Stimulated activated CD4-positive, alpha-beta T cell treated with anti-CD3 and anti-CD28 coated beads, Interleukin-2, amount 100 ng/mL, for 24 hours (primary cell): ENCODE data around the gene HTRA1.

Experiments used
- DNase-seq, 2 donors: peaks; one replicate each; pipeline ENCODE4 v3.0.0-alpha.2; 2020

Gene HTRA1

GRCh38 chr10:122497241-122497640, 35.9 kb downstream of the HTRA1 start:
- no peak for DNase-seq

- DNase-seq, result no peak
Measured at GRCh38 chr10:122498521-122498920, 37.2 kb downstream of the HTRA1 start.

- DNase-seq, result no peak
Measured at GRCh38 chr10:122499012-122499411, 37.7 kb downstream of the HTRA1 start.

- no peak for DNase-seq
Measured at GRCh38 chr10:122499491-122499941, 38.2 kb downstream of the HTRA1 start.

GRCh38 chr10:122500194-122500593, 38.8 kb downstream of the HTRA1 start:
- no peak for DNase-seq

GRCh38 chr10:122500726-122501125, 39.4 kb downstream of the HTRA1 start:
- DNase-seq, result no peak

GRCh38 chr10:122503012-122503411, 41.7 kb downstream of the HTRA1 start:
- no peak for DNase-seq

- DNase-seq, result no peak
Measured at GRCh38 chr10:122503886-122504609, 42.7 kb downstream of the HTRA1 start.

GRCh38 chr10:122504610-122504950, 43.2 kb downstream of the HTRA1 start:
- DNase-seq, result no peak

GRCh38 chr10:122505011-122505410, 43.7 kb downstream of the HTRA1 start:
- DNase-seq, result no peak

- DNase-seq, result no peak
Measured at GRCh38 chr10:122505885-122506645, 44.7 kb downstream of the HTRA1 start.

- no peak for DNase-seq
Measured at GRCh38 chr10:122507616-122508015, 46.3 kb downstream of the HTRA1 start.

- DNase-seq, result no peak
Measured at GRCh38 chr10:122508021-122508420, 46.7 kb downstream of the HTRA1 start.

GRCh38 chr10:122509323-122509722, 48.0 kb downstream of the HTRA1 start:
- DNase-seq, result no peak

- no peak for DNase-seq
Measured at GRCh38 chr10:122510326-122510725, 49.0 kb downstream of the HTRA1 start.

- no peak for DNase-seq
Measured at GRCh38 chr10:122510736-122511135, 49.4 kb downstream of the HTRA1 start.

- DNase-seq, result no peak
Measured at GRCh38 chr10:122513053-122513452, 51.7 kb downstream of the HTRA1 start.

- no peak for DNase-seq
Measured at GRCh38 chr10:122514045-122514840, 52.9 kb downstream of the HTRA1 start.

GRCh38 chr10:122515022-122515424, 53.7 kb downstream of the HTRA1 start:
- no peak for DNase-seq

GRCh38 chr10:122515588-122516231, 54.4 kb downstream of the HTRA1 start:
- DNase-seq, result peak; percentile 47 to 64

- DNase-seq, result no peak
Measured at GRCh38 chr10:122516734-122517133, 55.4 kb downstream of the HTRA1 start.

- no peak for DNase-seq
Measured at GRCh38 chr10:122519144-122519543, 57.8 kb downstream of the HTRA1 start.

- no peak for DNase-seq
Measured at GRCh38 chr10:122519873-122520272, 58.5 kb downstream of the HTRA1 start.
